Neural progenitor cell (in vitro differentiated cells): ENCODE measurements around the gene ANGEL2.

ENCODE experiments used
- EZH2 ChIP-seq: fragments of 200-600 bp; sonication (generic); IDR thresholded peaks from 2 replicates; pipeline ENCODE4 v1.6.1; 2017; ENCODE audit warnings: antibody characterized with exemption, mild to moderate bottlenecking, moderate library complexity
- TF ChIP-seq, protein P1 (sequence below): fragments of 200-600 bp; sonication (generic); IDR thresholded peaks from 2 replicates; pipeline ENCODE4 v1.5.1; 2017; ENCODE audit warnings: antibody characterized with exemption, mild to moderate bottlenecking

DNA sequence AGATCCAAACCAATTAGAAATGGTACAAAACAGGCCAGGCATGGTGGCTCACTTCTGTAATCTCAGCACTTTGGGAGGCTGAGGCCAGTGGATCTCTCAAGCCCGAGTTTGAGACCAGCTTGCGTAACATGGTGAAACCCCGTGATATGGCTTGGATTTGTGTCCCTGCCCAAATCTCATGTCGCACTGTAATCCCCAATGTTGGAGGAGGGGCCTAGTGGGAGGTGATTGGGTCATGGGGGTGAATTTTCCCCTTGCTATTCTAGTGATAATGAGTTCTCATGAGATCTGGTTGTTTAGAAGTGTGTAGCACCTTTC, 72.3 kb downstream of the ANGEL2 start:
- TF ChIP-seq, protein P1, sequence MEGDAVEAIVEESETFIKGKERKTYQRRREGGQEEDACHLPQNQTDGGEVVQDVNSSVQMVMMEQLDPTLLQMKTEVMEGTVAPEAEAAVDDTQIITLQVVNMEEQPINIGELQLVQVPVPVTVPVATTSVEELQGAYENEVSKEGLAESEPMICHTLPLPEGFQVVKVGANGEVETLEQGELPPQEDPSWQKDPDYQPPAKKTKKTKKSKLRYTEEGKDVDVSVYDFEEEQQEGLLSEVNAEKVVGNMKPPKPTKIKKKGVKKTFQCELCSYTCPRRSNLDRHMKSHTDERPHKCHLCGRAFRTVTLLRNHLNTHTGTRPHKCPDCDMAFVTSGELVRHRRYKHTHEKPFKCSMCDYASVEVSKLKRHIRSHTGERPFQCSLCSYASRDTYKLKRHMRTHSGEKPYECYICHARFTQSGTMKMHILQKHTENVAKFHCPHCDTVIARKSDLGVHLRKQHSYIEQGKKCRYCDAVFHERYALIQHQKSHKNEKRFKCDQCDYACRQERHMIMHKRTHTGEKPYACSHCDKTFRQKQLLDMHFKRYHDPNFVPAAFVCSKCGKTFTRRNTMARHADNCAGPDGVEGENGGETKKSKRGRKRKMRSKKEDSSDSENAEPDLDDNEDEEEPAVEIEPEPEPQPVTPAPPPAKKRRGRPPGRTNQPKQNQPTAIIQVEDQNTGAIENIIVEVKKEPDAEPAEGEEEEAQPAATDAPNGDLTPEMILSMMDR = no peak
- no peak for TF ChIP-seq EZH2
